Stimulated activated CD4-positive, alpha-beta T cell treated with anti-CD3 and anti-CD28 coated beads, Interleukin-15, amount 100 ng/mL, for 24 hours (primary cell): ENCODE results near the gene GPATCH3.
"Not testable (repeated sequence)": the region's sequence is repeated elsewhere in the genome, so short reads cannot be mapped to it uniquely, and the experiment has no call there.

Source experiments
- DNase-seq: peaks from one replicate; pipeline ENCODE4 v3.0.0-alpha.2; 2020

The GPATCH3 gene, protein sequence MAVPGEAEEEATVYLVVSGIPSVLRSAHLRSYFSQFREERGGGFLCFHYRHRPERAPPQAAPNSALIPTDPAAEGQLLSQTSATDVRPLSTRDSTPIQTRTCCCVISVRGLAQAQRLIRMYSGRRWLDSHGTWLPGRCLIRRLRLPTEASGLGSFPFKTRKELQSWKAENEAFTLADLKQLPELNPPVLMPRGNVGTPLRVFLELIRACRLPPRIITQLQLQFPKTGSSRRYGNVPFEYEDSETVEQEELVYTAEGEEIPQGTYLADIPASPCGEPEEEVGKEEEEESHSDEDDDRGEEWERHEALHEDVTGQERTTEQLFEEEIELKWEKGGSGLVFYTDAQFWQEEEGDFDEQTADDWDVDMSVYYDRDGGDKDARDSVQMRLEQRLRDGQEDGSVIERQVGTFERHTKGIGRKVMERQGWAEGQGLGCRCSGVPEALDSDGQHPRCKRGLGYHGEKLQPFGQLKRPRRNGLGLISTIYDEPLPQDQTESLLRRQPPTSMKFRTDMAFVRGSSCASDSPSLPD

DNA sequence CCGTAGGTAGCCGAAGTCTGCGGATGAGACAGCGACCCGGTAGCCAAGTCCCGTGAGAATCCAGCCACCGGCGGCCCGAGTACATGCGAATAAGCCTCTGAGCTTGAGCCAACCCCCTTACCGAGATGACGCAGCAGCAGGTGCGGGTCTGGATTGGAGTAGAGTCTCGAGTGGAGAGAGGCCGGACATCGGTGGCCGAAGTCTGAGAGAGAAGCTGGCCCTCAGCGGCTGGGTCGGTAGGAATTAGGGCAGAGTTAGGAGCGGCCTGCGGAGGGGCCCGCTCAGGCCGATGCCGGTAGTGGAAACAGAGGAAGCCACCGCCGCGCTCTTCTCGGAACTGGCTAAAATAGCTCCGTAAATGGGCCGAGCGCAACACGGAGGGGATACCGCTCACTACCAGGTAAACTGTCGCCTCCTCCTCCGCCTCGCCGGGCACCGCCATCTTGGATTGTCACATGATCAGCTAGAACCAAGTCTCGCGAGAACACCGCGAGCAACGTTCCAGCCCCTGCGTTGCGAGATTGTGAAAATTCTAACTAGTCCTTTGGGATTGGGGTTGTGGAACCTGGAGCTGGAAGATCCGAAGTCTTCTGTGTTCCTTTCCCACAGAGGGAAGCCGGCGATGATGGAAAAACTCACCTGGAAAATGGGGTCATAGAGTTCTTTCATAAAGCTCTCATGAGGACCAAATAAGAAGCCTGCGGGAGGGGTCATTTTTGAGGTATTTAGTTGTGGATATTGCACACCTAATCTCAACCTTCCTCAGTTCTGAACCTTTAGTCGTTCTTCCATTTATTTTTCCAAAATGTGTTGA, at the start of gene GPATCH3:
GPATCH3 (minus strand) TSS at position 467 of the 814 bp plus-strand sequence; CDS start at position 442, 25 bp downstream.
- DNase-seq: peak; percentile 94

DNA sequence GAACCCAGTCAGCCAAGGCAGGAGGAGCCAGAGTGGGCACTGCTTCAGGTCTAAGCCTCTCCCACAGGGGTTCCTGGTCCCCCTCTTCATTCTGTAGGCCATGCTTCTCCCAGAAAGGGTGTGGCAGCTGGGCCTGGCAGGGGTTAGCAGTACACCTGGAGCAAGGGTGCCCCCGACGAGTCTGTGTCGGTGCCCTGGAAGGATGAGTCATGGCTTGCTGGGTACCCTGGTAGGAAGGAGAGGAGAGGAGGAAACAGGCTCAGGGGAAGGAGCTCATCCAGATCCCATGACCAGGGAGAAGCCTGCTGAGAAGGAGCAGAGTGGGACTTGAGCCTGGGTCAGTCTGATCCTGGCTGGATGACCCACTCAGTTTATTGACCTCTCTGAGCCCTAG, 49.7 kb upstream of the GPATCH3 start:
- DNase-seq: no peak

DNA sequence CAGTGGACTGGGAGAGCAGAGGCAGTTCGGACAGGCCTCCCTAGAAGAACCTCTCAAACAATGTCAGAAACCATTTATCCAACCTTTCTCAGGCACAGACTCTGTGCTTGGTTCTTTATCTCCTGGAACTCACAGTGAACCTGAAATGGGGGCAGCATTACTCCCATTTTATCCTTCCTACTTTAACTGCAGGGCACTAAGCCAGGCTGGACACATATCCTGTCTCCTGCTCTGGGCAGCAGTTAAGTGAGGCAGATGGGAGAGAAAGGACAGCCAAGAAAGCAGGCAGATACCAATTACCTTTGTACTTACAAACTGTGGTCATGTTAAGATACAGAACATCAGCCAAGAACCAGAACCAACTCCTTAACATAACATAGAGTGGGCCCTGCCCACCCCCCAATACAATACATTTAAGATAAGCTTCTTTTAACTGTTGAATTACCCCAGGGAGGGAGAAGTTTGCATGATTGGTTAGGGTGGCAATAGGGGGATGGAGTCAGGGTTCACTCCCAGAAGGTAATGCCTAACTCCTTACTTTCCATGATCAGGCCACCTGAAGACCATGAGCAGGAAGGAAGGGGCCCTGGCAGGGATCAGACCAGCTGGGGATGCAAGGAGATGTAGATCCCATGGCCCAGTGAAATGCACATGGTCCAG, 49.1 kb upstream of the GPATCH3 start:
- no peak for DNase-seq

DNA sequence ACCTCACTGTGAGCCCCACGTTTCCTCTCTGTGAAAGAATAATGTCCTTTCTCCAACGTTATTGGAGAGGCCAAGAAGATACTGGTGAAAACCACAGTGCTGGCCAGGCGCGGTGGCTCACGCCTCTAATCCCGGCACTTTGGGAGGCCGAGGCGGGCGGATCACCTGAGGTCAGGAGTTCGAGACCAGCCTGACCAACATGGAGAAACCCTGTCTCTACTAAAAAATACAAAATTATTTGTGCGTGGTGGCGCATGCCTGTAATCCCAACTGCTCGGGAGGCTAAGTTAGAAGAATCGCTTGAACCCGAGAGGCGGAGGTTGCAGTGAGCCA, 48.4 kb upstream of the GPATCH3 start:
- DNase-seq: not testable (repeated sequence)

DNA sequence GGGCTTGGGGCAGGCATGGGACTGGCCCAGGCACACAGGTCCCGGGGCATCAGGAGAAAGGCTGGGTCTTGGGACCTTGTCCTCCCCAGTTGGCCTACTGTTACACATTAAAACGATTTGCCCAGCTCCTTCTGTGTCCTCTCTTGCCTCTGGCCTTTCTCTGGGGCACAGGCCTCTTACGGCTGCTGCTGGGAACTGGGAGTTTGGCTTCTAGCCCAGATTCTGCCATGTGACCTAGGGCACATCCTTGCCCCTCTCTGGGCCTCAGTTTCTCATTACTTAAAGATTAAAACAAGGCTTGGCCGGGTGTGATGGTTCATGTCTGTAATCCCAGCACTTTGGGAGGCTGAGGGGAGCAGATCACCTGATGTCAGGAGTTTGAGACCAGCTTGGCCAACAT, 46.0 kb upstream of the GPATCH3 start:
- DNase-seq: no peak

DNA sequence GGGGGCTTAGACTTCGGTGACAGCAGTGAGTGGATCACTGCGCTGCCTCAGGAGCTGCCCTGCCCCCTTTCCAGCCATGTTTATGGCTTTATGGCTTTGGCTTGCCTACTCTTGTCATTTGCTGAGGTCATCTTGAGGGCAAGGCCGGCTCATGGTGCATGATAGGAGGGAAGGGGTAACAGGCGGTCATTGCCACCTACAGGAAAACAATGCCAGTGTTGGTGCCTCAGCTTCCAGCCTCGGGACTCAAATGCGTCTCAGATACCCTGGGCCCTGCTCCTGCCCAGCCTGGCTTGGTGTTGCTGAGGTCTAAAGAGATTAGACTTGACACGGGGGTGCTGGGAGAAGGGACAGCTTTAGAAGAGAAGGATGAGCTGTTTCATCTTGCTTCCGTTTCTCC, 45.5 kb upstream of the GPATCH3 start:
- DNase-seq: no peak

DNA sequence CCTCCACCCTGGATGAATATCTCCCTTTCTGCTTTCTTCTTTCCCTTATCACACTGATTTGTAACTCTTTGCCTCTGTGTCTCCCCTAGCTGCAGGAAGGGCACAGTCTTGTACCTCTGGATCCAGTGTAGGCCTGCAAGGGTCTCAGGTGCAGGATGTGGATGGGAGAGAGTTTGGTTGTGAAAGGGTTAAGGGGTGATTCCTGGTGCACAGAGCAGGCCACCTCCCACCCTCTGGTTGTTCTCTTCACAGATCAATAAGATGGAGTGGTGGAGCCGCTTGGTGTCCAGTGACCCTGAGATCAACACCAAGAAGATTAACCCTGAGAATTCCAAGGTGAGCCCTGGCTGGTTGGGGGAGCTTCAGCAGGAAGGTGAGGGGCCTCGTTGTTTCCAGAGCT, 44.9 kb upstream of the GPATCH3 start:
- DNase-seq: no peak

DNA sequence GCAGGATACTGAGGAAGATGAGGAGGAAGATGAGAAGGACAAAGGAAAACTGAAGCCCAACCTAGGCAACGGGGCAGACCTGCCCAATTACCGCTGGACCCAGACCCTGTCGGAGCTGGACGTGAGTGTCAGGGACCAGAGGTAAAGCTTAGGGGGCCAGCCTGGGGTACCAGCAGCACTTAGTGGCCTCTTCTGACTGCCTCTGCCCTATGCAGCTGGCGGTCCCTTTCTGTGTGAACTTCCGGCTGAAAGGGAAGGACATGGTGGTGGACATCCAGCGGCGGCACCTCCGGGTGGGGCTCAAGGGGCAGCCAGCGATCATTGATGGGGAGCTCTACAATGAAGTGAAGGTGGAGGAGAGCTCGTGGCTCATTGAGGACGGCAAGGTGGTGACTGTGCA, 42.4 kb upstream of the GPATCH3 start:
- no peak for DNase-seq

DNA sequence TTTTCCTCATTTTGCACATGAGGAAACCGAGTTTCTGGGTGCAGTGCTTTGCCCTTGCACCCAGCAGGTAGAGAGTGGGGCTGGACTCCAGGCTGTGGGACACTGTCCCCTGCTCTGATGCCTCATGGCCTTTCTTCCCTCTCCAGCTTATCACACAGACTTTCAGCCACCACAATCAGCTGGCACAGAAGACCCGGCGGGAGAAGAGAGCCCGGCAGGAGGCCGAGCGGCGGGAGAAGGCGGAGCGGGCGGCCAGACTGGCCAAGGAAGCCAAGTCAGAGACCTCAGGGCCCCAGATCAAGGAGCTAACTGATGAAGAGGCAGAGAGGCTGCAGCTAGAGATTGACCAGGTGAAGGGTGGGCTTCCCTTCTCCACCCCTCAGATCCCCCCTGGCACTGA, 41.0 kb upstream of the GPATCH3 start:
- no peak for DNase-seq

DNA sequence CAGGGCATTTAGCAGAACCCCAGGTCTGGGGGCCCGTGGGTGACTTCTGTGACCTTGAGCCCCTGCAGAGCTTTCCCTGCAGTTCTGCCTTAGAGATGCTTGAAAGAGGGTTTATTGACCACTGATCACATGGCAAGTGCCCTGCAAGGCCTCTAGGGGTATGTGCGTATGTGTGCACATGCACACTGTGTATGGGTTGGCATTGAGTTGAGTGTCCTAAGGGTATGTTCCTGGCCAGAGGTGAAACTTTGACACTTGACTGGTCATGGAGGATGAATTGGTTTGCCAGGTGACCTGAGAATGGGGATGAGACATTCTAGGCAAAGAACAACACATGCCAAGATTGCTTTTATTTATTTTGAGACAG, 38.4 kb upstream of the GPATCH3 start:
- no peak for DNase-seq

DNA sequence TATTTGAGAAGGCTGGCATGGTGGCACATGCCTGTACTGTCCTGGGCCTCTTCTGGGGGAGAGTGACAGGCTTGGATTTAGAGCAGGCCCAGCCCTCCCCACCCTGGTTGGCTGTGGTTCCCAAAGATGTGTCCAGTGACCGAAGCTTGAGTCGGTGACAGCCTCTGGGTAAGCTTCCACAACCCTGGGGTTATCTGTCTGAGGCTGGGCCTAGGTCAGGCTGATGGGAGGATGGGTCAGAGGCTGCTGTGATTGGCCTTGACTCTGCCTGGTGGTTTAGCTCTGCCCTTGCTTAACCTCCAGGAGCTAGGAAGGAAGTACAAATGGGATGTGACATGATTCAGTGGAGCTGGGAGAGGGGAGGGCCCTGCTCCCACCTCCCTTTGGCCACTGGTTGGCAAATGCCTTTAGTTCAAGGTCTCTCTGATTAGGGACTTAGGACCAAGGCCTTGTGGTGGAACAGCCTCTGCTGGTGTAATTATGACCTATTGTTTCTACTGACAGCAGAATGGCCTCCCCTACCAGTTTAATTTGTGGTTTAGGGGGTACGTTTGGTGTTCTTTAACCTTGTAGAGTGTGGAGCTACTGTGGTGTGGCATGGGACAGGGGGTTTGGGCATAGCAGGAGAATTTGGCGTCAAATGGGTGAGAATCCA, 37.9 kb upstream of the GPATCH3 start:
- no peak for DNase-seq

DNA sequence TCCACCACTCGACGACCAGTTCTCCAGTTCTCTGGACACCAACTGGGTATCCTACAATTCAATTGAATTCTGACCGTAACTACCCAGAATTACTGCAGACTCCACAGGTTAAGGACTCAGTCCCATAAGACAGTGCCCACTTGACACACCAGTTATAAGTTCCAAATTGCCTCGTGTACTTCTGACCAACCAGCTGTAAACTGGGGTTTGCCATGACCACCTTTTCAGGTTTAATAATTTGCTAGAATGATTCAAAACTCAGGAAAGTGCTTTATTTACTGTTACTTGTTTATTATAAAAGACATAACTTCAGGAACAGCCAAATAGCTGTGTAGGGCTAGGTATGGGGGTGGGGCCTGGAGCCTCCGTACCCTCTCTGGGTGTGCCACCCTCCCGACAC, 36.6 kb upstream of the GPATCH3 start:
- DNase-seq: no peak

DNA sequence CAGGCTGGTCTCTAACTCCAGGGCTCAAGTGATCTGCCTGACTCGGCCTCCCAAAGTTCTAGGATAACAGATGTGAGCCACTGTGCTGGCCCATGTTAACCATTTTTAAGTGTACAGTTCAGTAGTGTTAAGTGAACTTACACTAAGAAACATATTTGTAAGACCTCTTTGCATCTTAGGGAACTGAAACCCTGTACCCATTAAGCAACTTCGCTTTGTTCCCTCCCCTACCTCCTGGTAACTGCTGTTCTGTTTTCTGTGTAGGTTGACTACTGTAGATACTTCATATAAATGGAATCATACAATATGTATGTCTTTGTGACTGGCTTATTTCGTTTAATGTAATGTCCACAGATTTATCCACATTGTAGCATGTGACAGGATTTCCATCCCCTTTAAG, 32.3 kb upstream of the GPATCH3 start:
- DNase-seq: no peak

DNA sequence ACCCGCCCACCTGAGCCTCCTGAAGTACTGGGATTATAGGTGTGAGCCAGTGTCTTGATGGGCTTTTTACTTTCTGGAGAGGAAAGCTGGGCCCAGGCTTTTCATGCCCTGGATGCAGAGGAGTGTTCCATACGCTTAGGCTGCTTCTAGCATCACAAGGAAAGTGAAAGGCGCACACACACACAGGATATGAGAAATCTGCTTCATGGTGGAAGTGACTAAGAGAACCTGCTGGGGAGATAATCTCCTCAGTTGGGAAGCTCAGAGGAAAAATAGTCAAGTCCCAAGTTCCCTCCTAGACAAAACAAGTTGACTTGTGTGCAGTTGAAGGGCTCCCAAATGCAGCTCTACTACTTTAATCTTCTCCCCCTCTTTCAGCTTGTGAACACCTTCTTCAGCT, 23.4 kb upstream of the GPATCH3 start:
- peak; percentile 30 for DNase-seq

DNA sequence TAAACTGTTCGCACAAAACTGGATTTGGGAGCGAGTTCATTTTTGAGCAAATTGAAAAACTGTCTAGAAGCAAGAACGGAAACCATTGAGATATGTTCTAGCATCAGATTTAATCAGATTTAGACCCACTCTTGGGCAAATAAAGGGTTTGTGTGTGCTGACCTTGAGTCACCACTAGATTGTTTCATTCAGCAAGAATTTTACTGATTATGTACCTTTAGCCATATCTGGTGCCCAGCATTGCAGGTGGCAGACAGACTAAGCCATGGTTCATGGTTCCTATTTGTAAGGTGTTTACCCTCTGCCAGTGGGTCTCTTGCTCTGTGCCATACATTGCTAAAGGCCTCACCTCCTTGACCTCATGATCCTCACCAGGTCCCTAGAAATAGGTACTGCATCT, 22.6 kb upstream of the GPATCH3 start:
- no peak for DNase-seq

DNA sequence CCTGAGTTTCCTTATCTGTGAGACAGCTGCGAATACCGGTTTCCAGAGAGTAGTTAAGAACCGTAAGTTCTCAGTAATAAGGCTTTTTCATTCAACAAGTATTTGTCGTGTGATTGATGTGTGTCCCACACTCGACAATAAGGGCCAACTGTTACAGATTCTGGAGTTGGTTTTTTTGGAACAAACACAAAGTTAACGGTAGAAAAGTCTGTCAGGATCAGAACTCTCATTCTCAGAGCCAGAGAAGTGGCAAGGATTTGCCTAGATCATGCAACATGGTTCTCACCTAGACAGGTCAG, 22.1 kb upstream of the GPATCH3 start:
- no peak for DNase-seq

DNA sequence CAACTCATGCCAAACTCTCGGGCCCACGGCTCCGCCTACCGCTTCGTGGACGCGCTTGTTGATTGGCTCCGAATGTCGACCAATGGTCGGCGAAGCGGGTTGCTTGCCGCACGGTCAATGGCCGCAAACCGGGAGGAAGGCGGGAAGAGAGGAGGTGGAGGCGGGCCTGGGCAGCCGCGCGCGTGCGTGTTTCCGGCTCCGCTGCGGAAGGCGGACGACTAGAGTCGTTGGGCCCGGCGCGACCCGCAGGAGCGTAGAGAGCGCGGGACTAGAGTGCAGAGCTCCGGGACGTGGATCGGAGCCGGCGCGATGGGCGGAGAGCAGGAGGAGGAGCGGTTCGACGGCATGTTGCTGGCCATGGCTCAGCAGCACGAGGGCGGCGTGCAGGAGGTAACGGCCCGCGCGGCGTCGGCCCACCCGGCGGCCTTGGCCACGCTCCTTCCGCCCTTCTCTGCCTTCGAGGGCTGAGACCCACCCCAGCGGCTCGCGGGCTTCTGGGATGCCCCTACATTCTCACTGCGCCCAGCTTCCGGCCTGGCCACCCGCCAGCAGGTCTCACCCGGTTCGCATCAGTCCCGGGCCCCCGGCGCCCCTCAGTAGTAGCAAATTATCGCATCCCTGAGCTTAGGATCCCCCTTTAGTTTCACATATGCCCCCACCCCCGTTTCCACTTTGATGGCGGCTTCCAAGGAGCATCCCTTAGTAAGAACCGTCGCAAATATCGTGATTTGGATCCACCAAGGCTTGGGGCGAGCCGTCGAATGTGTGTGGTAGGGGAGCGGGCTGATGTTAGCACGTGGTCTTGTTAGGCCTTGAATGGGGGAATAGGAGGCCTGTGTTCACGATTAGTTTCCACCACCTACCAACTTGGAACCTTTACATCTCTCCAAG, 21.5 kb upstream of the GPATCH3 start, which contains the start of gene NUDC:
NUDC (plus strand) TSS at position 204 of the 891 bp plus-strand sequence; CDS start at position 310, 106 bp downstream.
- peak; percentile 97 for DNase-seq

DNA sequence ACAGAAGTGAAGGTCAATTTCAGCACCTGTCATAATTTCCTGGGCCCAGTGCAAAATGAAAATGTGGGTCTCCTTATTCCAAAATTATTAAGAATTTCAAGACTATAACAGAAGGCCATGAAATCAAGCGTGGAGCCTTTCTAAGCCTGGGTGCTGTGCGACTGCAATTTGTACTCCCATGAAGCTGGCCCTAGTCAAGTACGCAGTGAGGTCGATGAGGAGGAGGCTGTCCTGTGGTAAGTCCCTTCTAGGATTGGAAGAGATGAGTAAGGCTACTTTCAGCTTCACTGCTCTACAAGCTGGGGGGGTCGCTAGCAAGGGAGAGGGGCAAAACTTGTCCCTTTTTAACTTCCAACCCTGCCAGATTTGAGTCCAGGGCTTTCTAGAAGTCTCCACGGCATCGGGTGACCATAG, 20.9 kb upstream of the GPATCH3 start:
- DNase-seq: no peak

DNA sequence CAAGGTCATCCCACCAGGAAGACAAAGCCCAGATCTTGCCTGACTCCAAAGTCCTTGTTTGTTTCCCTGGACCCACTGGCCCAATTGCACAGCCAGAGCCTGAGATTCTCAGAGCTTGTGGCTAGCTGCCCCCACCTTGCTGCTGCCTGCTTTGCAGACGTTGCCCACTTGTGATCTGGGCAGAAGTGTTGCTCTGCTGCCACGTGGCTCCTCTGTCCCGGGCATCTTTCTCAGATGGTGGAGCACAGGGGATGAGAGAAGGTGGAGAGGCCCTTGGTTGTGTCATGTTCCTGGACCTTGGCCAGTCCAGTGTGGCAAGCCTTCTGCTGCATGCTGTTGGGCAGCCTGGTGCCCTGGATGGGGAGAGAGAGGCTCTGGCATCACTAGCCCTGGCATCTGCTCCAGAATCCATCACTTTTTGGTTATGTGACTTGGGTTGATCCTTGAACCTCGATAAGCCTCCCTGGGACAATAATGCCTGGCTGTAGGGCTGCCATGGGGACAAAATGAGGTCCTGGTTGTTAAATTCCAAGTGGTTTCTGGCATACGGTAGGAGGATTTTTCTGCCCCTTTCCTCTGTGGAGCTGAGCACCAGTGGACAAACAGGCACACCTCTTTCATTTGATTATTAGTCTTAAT, 15.1 kb upstream of the GPATCH3 start:
- no peak for DNase-seq

DNA sequence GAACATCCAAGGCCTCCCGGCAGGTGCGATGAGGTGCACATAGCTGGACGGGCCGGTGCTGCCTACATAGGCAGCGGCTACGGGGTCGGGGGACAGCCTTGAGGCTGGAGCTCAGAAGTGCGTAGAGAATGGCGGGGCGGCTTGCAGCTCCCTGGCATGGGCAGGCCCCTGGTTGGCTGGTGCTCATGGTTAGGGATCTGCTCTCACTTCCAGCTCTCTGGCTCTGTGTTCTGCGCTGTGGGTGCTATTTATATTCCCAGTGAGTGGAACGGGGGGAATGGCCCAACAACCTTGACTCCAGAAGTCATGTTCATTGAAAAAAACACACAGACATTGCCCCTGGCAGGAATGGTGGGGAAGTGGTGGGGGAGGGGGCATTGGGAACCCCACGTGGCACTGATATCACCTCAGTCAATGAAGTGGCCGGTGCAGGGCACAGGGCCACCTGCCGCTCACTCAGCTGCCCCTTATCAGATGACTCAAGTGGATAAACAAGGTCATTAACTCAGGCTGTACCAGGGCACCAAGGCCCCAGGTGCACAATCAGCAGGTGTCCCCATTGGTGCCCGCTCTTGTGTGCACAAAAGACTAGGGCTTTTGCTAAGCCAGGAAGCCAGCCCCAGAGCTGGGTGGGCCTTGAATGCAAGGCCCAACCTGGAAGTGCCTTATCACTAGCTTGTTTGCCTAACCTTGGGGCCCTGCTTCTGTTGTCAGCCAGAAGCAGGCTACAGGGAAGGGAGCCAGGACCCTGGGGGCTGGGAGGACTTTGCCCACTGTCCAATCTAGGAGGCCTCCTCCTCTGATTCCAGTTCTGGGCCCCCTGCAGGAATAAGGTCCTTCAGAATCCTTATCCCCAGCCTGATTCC, 13.7 kb upstream of the GPATCH3 start, which contains the start of gene NR0B2:
NR0B2 (minus strand) TSS at position 222 of the 866 bp plus-strand sequence; CDS start at position 187, 35 bp downstream.
- DNase-seq: no peak
